Endothelial cell of umbilical vein (primary cell): ENCODE data around the gene RAB7A. TPM values are rescaled to one million over a fixed set of nuclear protein-coding genes. Genes with fewer than 3 reads are reported as not detected.

Experiments used
- BruUV-seq: library from RNA; stranded (reverse); fragments of 400-500 nt; replicated peaks from 2 replicates; lab custom pipeline; 2021; lab: Mats Ljungman, UMichigan
- CTCF ChIA-PET: fragments of 300-600, 350-600 bp; sonication (Branson Sonifier 250); formaldehyde crosslinking; loops from one replicate; lab custom pipeline; 2021; ENCODE audit warnings: antibody characterized with exemption, inconsistent platforms; lab: Charles Lee
- POLR2A ChIA-PET: fragments of 300-600, 350-600 bp; sonication (Branson Sonifier 250); formaldehyde crosslinking; loops from one replicate; lab custom pipeline; 2021; ENCODE audit warnings: antibody characterized with exemption, inconsistent platforms; lab: Charles Lee
- DNase-seq: peaks from one replicate; pipeline ENCODE4 v3.0.0-alpha.2; 2011; ENCODE audit warnings: low read depth, low spot score
- FAIRE-seq: peaks from 2 replicates; lab custom pipeline; 2011; peaks lifted over from hg19 to GRCh38; lab: Jason Lieb, UNC
- H2AFZ ChIP-seq: 2 replicates; pipeline ENCODE4 v1.6.0; 2012; ENCODE audit warnings: low read depth, low read length, control low read depth, inconsistent platforms
- H3K27ac ChIP-seq: 2 replicates; pipeline ENCODE4 v1.5.1; 2011; ENCODE audit warnings: low read depth, mild to moderate bottlenecking, control low read depth, low read length, moderate library complexity; ENCODE audit not compliant: insufficient read depth
- H3K27me3 ChIP-seq, 2 experiments: 2 replicates each; pipeline versions ENCODE4 v1.6.0 to v1.6.1; 2011; ENCODE audit warnings: low read length in 2 of 2, mixed read lengths in 1 of 2; ENCODE audit not compliant: control insufficient read depth in 2 of 2, insufficient read depth in 2 of 2
- H3K36me3 ChIP-seq, 2 experiments: 2 replicates in 1 of 2; 3 replicates in 1 of 2; pipeline ENCODE4 v1.5.1; 2011; ENCODE audit warnings: low read length in 2 of 2, mild to moderate bottlenecking in 1 of 2, moderate library complexity in 1 of 2; ENCODE audit not compliant: control insufficient read depth in 2 of 2, insufficient read depth in 2 of 2; ENCODE audit errors: extremely low read depth in 1 of 2
- H3K4me1 ChIP-seq: 3 replicates; pipeline ENCODE4 v1.5.1; 2011; ENCODE audit warnings: mild to moderate bottlenecking, low read length; ENCODE audit not compliant: control insufficient read depth, insufficient read depth; ENCODE audit errors: extremely low read depth
- H3K4me2 ChIP-seq: 2 replicates; pipeline ENCODE4 v1.6.1; 2011; ENCODE audit warnings: low read length, control low read depth, mixed read lengths; ENCODE audit not compliant: insufficient read depth
- H3K4me3 ChIP-seq, 3 experiments: fragments of 200-600 bp in 1 of 3; sonication (generic), shearing (Covaris generic) in 1 of 3; replicated peaks in 1 of 3; 2 replicates each; pipeline ENCODE4 v1.5.1; 2011 to 2016; ENCODE audit warnings: control low read depth in 3 of 3, low read length in 3 of 3, mild to moderate bottlenecking in 2 of 3, inconsistent platforms in 1 of 3, low read depth in 1 of 3, moderate library complexity in 1 of 3; ENCODE audit not compliant: insufficient read depth in 1 of 3
- H3K79me2 ChIP-seq: 2 replicates; pipeline ENCODE4 v1.6.0; 2012; ENCODE audit warnings: low read length, inconsistent platforms; ENCODE audit not compliant: control insufficient read depth, insufficient read depth
- H3K9ac ChIP-seq: replicated peaks from 2 replicates; pipeline ENCODE3; 2011; ENCODE audit warnings: low read length, control low read depth; ENCODE audit not compliant: insufficient read depth; ENCODE audit errors: extremely low read depth
- H3K9me1 ChIP-seq: replicated peaks from 3 replicates; pipeline ENCODE4 v1.6.0; 2011; ENCODE audit warnings: mild to moderate bottlenecking, low read length; ENCODE audit not compliant: control insufficient read depth, insufficient read depth; ENCODE audit errors: extremely low read depth
- H3K9me3 ChIP-seq: replicated peaks from 2 replicates; pipeline ENCODE4 v1.5.1; 2012; ENCODE audit warnings: low read length, inconsistent platforms; ENCODE audit not compliant: control insufficient read depth, insufficient read depth
- H4K20me1 ChIP-seq: replicated peaks from 2 replicates; pipeline ENCODE3; 2011; ENCODE audit warnings: mild to moderate bottlenecking, low read length; ENCODE audit not compliant: control insufficient read depth, insufficient read depth; ENCODE audit errors: extremely low read depth
- EZH2 ChIP-seq: IDR thresholded peaks from 2 replicates; pipeline ENCODE4 v1.6.1; 2012; ENCODE audit warnings: borderline replicate concordance, low read depth, mild to moderate bottlenecking, moderate library complexity, low read length, inconsistent platforms; ENCODE audit not compliant: severe bottlenecking
- FOS ChIP-seq: IDR thresholded peaks from 2 replicates; pipeline ENCODE4 v1.6.1; 2011; ENCODE audit warnings: mild to moderate bottlenecking, low read length, moderate library complexity, borderline replicate concordance; ENCODE audit not compliant: insufficient read depth
- GATA2 ChIP-seq: IDR thresholded peaks from 2 replicates; pipeline ENCODE4 v1.7.0; 2011; ENCODE audit warnings: low read depth, mild to moderate bottlenecking, moderate library complexity, mixed read lengths, low read length; ENCODE audit not compliant: insufficient read length, insufficient read depth
- JUN ChIP-seq: IDR thresholded peaks from 2 replicates; pipeline ENCODE4 v1.6.1; 2011; ENCODE audit warnings: borderline replicate concordance, low read depth; ENCODE audit not compliant: insufficient read length, insufficient read depth
- MAX ChIP-seq: IDR thresholded peaks from 2 replicates; pipeline ENCODE4 v1.6.1; 2011; ENCODE audit not compliant: insufficient read depth, insufficient read length
- MYC ChIP-seq: IDR thresholded peaks from one replicate; pipeline ENCODE4 v1.6.1; 2011; ENCODE audit warnings: mild to moderate bottlenecking, low read depth, low read length
- POLR2A ChIP-seq: IDR thresholded peaks from 2 replicates; pipeline ENCODE4 v1.6.1; 2012; ENCODE audit warnings: low read depth, mild to moderate bottlenecking, control low read depth, low read length
- POLR2AphosphoS5 ChIP-seq: IDR thresholded peaks from 2 replicates; pipeline ENCODE4 v1.6.1; 2012; ENCODE audit warnings: low read depth, mild to moderate bottlenecking, control low read depth, low read length, moderate library complexity; ENCODE audit not compliant: insufficient read depth
- dilution Hi-C: fragments of 300-500 bp; cut with MboI; formaldehyde crosslinking; loops from one replicate; pipeline ENCODE4 v1.15.0; 2019; ENCODE audit warnings: low sequenced_read_pairs; ENCODE audit not compliant: extremely low pct_ligation_motif_present
- intact Hi-C: fragments of 100-400 bp; cut with micrococcal nuclease; formaldehyde crosslinking; loops from one replicate; pipeline ENCODE4 v1.10.0; 2022
- polyA plus RNA-seq, 4 experiments: library from polyadenylated mRNA; depleted of rRNA in 3 of 4; stranded (reverse) in 3 of 4; unstranded in 1 of 4; fragments of >200 nt; gene quantifications; 2 replicates each; pipeline versions ENCODE4 v1.2.1 to v1.2.3, GENCODE V29; 2011 to 2012; ENCODE audit warnings: missing spikeins in 1 of 4
- total RNA-seq: library from RNA; stranded (reverse); gene quantifications from 2 replicates; pipeline ENCODE4 v1.2.3, GENCODE V29; 2021
- TF ChIP-seq, protein P1 (sequence below), 2 donors: IDR thresholded peaks; 1 replicate in 1 of 2; 2 replicates in 1 of 2; pipeline ENCODE4 v1.5.1; 2011; ENCODE audit warnings: low read length in 2 of 2, mild to moderate bottlenecking in 2 of 2, moderate library complexity in 2 of 2, control low read depth in 1 of 2, inconsistent platforms in 1 of 2, low read depth in 1 of 2; ENCODE audit not compliant: insufficient read depth in 1 of 2; ENCODE audit errors: extremely low read depth in 1 of 2

Gene RAB7A
- total and polyA plus RNA-seq, 2 donors (not counting 3 experiments of a cell fraction or from before 2014, with no cell fraction given), result 243 to 262 TPM

DNA sequence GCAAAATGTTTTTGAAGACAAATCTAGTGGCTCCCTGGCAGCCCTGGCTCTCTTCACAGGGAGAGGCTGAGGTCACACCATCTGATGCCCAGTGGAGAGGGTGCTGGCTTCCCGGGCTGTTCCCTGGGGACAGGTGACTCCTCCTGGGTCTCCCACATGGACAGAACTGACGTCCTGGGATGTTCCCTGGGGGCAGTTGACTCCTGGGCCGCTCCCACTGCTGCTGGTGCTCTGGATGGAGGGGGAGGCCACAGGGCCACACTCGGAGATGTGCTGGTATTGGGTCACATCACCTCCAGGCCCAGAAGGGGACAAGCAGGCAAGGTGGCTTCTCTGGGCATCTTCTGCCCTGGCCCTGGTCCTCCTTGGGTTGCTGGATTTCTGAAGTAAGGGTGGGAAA lies 125.6 kb downstream of the RAB7A start:
- no peak overlapping the region for H2AFZ ChIP-seq
- H3K27me3 ChIP-seq, result no peaks in the 10 kb centered on the region
- no peaks in the 10 kb centered on the region for H3K9me1 ChIP-seq
- no peaks in the 10 kb centered on the region for H3K9me3 ChIP-seq
- H3K9ac ChIP-seq, result no peak overlapping the region
- ChIA-PET CTCF (interaction anchor here (2.2 kb wide), 1 partner anchor 171 kb away, joined by 6 read pairs; no protein-coding TSS in a partner anchor), POLR2A (no interaction called here)
- intact Hi-C loops, result no loop called here
- no peaks in the 10 kb centered on the region for H4K20me1 ChIP-seq
- no peaks in the 10 kb centered on the region for H3K79me2 ChIP-seq
- dilution Hi-C loops, result no loop called here
- FAIRE-seq (no peak), DNase-seq (no peak)
- TF ChIP-seq, protein P1, sequence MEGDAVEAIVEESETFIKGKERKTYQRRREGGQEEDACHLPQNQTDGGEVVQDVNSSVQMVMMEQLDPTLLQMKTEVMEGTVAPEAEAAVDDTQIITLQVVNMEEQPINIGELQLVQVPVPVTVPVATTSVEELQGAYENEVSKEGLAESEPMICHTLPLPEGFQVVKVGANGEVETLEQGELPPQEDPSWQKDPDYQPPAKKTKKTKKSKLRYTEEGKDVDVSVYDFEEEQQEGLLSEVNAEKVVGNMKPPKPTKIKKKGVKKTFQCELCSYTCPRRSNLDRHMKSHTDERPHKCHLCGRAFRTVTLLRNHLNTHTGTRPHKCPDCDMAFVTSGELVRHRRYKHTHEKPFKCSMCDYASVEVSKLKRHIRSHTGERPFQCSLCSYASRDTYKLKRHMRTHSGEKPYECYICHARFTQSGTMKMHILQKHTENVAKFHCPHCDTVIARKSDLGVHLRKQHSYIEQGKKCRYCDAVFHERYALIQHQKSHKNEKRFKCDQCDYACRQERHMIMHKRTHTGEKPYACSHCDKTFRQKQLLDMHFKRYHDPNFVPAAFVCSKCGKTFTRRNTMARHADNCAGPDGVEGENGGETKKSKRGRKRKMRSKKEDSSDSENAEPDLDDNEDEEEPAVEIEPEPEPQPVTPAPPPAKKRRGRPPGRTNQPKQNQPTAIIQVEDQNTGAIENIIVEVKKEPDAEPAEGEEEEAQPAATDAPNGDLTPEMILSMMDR (IDR thresholded peaks at IDR 0.05; ENCODE audit: extremely low read depth in 1 of 2, insufficient read depth in 1 of 2, low read depth in 1 of 2, low read length in 2 of 2), result no peak
- no peak for TF ChIP-seq GATA2
- TF ChIP-seq FOS, result no peak
- TF ChIP-seq JUN, result no peak
- no peak for TF ChIP-seq POLR2AphosphoS5
- TF ChIP-seq POLR2A, result no peak
- TF ChIP-seq MAX, result no peak
- TF ChIP-seq EZH2, result no peak
- no peak for TF ChIP-seq MYC
- H3K4me2 ChIP-seq, result no peak overlapping the region
- no peaks in the 10 kb centered on the region for H3K36me3 ChIP-seq
- H3K4me3 ChIP-seq, result no peak overlapping the region
- no TSS peak for BruUV-seq
- H3K4me1 ChIP-seq, result no peaks in the 10 kb centered on the region
- no peak overlapping the region for H3K27ac ChIP-seq
